Skeletal muscle cell (primary cell): ENCODE data around the gene DMC1.
A peak's percentile ranks its signal among the peaks of the same experiment; 100 is the strongest.

ENCODE experiments used
- DNase-seq: peaks from one replicate; pipeline ENCODE4 v3.0.0-alpha.2; 2010; ENCODE audit warnings: low read depth
- H3K4me3 ChIP-seq: 2 replicates; pipeline ENCODE4 v1.5.1; 2011; ENCODE audit warnings: low read depth, mild to moderate bottlenecking, control low read depth, low read length, moderate library complexity

The DMC1 gene

GRCh38 chr22:38569181-38569971, 607 bp downstream of the DMC1 start:
- no peak for DNase-seq
- peak overlapping the region; percentile 46 for H3K4me3 ChIP-seq

- no peak for DNase-seq
- no peak overlapping the region for H3K4me3 ChIP-seq
Measured at GRCh38 chr22:38567531-38568285, 2.3 kb downstream of the DMC1 start.

DNA sequence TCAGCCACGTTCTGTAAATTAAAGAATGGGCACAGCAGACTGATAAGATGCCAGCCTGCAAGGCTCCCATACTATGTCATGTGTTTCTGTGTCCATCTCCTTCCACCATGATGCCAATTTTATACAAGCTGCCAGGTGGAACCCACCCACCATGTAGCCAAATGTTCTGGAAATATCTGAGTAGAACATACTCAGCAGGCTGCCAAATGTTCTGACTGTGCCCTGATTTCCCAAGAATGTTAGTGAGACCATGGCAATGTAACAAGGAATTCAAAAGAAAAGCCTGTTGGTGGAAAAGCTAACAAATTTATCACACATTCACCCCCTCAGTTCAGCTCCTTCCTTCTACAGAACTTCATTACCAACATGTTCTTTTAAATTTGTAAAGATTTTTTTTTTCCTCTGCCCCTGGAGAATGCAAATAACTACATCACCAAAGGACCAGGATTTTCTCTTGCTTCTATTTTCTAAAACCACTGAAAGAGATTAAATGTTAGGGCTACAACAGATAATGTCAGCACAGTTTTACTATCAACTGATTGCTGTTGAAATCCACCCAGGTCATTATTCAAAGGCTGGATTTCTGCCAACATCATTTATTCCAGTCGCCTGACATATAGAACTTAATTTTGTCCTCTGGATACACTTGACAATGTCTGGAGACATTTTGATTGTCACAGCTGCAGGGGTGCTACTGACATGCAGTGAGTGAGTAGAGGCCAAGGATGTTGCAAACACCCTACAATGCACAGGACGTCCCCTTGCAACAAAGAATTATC, 3.1 kb downstream of the DMC1 start:
- no peak overlapping the region for H3K4me3 ChIP-seq
- no peak for DNase-seq

DNA sequence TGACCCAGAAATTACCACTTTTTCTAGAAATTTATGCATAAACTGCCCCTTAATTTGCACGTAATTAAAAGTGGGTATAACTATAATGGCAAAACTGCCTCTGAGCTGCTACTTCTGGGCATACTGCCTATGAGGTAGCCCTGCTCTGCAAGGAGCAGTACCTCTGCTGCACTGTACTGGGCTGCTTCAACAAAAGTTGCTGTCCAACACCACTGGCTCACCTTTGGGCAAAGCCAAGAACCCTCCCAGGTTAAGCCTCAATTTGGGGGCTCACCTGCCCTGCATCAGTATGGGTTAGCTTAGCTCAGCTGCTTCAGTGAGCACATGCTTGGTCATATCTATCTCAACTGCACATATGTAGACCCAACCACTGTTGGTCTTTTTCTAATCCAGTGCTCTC, 4.5 kb downstream of the DMC1 start:
- no peak for DNase-seq

GRCh38 chr22:38564669-38565068, 5.3 kb downstream of the DMC1 start:
- DNase-seq: no peak

More for the DNA sequence above, 4.5 kb downstream of the DMC1 start:
- no peak overlapping the region for H3K4me3 ChIP-seq

DNA sequence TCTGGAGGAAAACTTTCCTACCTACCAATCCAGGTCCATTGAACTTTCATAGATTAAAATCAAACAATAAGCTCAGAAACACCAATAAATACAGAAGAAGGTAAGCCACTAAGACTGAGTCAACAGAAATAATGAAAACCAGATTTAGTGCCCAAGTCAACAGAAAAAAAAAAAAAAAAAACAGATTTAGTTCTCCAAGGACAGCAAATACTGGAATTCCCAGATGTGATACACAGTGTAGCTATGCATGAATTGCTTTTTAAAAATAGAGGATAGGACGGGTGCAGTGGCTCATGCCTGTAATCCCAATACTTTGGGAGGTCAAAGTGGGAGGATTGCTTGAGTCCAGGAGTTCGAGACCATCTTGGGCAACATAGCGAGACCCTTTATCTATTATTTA, 15.7 kb downstream of the DMC1 start:
- H3K4me3 ChIP-seq: no peak overlapping the region
- DNase-seq: no peak

More at GRCh38 chr22:38564669-38565068, 5.3 kb downstream of the DMC1 start:
- H3K4me3 ChIP-seq: no peak overlapping the region

DNA sequence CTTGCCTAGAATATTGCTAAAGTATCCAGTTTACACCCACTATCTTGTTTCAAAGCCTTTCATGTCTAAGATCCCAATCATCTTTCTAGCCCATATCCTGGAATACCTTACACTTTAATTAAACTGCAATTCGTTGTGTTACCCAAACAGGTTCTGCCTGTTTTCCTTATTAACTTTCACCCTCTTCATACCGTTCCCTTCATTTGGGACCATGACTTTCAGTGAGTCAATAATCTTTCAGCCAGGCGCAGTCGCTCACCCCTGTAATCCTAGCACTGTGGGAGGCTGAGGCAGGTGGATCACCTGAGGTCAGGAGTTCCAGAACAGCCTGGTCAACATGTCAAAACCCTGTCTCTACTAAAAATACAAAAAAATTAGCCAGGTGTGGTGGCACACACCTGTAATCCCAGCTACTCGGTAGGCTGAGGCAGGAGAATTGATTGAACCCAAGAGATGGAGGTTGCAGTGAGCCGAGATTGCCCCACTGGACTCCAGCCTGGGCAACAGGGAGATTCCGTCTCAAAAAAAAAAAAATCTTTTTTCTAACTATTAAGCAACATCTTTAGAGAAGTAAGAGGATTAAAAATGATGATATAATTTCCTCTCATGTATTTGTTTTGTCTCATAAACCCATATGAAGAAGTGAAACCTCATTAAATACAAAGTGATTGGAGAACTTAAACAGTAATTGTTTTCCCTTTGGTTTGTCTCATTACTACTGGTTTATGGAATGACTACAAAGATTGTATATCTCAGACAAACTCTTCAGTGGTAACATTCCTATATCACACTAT, 20.7 kb downstream of the DMC1 start:
- no peak overlapping the region for H3K4me3 ChIP-seq
- DNase-seq: no peak

DNA sequence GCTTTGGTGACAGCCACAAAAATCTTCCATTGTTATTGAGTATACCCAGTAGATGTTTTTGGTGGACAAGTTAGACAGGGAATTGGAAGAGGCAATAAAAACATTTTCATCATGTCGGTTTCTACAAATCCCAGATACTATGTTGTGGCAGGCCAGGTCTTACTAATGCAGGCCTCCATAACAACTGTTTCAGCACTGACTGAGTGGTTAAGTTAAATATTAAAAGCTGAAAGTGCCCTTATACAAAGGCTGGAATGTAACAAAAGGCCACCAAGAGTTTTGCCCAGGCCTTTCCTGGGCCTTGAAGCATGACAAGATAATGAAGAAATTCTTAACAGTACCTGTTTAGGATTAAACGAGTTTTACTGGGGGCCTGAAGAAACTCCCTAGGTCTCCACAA, 29.3 kb downstream of the DMC1 start:
- no peak for DNase-seq
- H3K4me3 ChIP-seq: no peak overlapping the region

DNA sequence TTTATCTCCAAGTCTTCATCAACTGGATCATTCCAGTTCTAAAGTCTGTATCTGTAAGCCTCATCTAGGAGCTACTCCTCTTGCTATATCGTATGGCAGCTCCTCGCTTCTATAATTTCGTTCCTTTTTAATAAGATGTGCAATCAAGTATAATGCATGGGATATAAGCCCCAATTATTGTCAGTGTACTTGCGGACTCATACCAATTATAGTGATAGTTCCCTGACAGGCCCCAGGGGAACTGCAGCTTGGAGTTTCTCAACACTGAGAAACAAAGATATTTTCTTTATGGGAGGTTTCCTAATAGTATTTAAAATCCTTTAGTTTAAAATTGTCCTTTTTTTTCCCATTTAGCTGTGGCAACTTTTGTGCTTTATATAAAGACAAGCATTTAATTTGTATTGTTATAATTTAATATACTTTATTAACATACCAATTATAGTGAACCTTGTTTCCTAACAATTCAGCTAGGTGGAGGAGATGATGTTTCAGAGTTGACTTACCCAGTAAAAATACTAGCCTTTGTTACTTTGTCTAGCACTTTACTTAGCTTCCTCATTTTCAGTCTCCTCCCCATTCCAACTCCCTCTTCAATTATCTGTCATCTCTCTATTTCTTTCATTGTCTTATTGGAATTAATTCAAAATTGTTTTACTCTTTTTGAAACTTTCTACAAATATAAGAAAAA, 38.6 kb downstream of the DMC1 start:
- no peak overlapping the region for H3K4me3 ChIP-seq
- DNase-seq: no peak

- no peak overlapping the region for H3K4me3 ChIP-seq
- DNase-seq: no peak
Measured at GRCh38 chr22:38524429-38524828, 45.6 kb downstream of the DMC1 start.

DNA sequence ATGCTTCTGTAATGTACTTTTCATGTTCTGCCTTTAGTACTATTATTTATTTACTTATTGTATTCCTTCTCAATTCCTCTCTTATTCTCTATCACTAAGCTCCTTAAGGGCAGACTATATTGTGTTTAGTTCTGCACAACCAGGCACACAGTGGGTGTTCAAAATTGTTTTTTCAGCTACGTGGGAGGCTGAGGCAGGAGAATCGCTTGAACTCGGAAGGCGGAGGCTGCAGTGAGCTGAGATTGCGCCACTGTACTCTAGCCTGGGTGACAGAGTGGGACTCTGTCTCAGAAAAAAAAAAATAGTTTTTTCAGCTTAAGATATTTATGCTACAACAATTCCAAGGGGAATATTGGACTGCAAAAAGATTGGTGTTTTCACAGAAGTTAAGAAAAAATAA, 46.5 kb downstream of the DMC1 start:
- no peak for DNase-seq
- H3K4me3 ChIP-seq: no peak overlapping the region

GRCh38 chr22:38523029-38523428, 47.0 kb downstream of the DMC1 start:
- H3K4me3 ChIP-seq: no peak overlapping the region
- DNase-seq: no peak

DNA sequence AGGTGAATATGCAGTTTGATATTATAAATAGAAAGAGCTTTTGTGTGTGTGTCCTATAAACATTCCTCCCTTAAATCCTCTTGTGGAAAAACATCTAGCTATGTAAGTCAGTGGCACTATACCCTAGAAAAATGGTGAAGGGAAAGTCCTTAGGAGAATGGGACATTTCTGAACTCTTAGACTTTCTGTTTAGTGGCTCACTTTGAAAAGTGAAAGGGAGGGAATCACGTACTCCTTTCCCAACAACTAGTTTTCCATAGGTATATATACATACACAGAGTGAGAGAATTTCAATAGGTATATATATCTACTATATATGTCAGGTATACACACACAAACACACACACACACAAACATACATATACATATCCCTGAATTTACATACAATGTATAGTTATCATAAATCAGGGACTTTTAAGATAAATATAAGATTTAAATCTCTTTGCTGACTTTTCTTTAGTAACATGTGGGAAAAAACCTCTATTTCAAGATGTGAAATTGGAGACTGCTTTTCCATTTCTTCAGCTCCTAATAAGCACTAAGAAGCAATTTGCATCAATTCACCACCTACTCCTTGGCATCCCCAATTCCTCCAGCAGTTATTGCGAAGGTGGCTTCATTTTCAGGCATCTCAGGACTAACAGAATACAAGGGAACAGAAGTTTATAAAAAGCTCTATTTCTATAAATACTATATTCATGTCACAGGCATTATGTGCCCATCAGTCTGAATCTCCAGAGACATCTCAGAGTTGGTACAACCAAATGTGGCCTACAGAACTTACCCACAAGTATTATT, 50.3 kb downstream of the DMC1 start:
- H3K4me3 ChIP-seq: no peak overlapping the region
- DNase-seq: no peak

DNA sequence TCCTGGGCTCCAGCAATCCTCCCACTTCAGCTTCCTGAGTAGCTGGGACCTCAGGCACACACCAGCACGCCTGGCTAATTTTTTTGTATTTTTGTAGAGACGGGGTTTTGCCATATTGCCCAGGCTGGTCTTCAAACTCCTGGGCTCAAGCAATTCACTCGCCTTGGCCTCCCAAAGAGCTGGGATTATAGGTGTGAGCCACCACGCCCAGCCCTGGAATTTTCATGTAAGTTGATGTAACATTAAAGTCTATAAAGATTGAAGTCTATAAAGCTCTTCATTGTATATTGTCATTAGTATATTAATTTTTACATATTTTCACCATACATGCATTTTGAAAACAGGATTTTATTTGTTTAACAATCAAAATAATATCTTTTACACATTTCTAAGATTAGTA, 51.4 kb downstream of the DMC1 start:
- H3K4me3 ChIP-seq: no peak overlapping the region
- no peak for DNase-seq

DNA sequence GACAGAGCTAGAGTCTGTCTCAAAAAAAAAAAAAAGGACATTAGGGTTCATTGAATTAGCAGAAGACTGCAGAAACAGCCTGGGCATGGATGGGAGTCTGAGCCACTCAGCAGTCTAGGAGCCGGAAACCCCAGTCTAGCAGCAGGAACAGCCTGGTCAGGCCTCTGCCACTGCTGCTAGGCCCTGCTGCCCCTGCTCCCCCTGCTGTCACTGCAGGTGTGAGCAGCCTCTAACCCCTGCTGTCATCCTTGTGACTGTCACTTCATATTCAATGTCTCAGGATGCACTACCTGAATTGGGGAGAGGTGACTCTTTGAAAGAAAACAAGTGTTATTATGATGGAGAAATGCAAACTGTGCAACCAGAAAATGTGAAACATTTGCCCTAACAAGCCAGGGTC, 56.9 kb downstream of the DMC1 start:
- DNase-seq: no peak
- no peak overlapping the region for H3K4me3 ChIP-seq

DNA sequence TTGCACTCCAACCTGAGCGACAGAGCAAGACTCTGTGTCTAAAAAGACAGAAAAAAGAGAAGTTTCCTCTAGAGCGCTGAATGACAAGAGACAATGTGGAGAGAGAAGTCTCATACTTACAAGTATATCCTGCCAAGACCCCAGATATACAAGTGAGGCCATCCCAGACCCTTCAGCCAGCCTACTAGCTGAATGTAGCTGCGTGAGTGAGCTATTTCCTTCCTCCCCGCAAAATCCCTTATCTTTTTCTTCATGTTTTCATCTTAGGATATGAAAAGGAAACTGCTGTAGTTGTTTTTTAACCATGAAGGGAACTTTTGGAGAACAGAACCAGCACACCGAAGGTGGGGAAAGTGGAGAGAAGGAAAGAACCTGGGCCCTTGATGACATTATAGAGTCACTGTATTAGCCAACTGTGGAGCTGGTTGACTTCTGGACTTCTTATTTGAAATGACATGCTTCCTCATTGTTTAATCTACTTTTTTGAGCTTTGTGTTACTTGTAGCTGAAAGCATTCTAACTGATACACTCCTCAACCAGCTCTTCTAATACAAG, 59.5 kb downstream of the DMC1 start:
- H3K4me3 ChIP-seq: no peak overlapping the region
- no peak for DNase-seq

GRCh38 chr22:38506118-38506962, 63.6 kb downstream of the DMC1 start, which contains the start of gene DDX17:
Gene DDX17, minus strand, starts transcription at chr22:38506311.
- peak; percentile 79 for DNase-seq
- H3K4me3 ChIP-seq: peak within 1 kb of the TSS; percentile 85
